HG03432 (cell line): ENCODE measurements around the gene RPL7L1.
"Not testable (repeated sequence)": the region's sequence is repeated elsewhere in the genome, so short reads cannot be mapped to it uniquely, and the experiment has no call there.

Experiments used
- ATAC-seq: cut with Tn5 transposase; IDR thresholded peaks from one replicate; pipeline ENCODE4 v1.9.1; 2021; ENCODE audit warnings: mild to moderate bottlenecking, moderate library complexity; ENCODE audit not compliant: unreplicated experiment

Gene RPL7L1

GRCh38 chr6:42890311-42891198 lies 11.1 kb downstream of the RPL7L1 start:
- peak; percentile 87 for ATAC-seq

DNA sequence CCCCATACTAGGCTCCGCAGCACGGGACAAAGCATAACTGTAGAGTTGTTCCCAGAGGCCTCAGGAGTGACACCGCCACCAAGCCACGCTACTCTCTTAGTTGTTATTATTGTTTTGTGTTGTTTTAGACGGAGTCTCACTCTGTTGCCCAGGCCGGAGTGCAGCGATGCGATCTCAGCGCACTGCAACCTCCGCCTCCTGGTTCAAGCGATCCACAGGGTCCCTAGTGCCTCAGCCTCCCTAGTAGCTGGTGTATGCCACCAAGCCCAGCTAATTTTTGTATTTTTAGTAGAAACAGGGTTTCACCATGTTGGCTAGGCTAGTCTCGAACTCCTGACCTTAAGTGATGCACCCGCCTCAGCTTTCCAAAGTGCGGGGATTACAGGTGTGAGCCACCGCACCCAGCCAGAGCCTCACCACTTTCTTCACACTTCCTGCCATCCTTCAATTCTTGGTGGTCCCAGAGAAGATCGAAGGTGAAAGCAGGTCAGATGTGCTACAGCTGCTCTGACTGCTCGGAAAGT lies 11.8 kb downstream of the RPL7L1 start:
- no peak for ATAC-seq

GRCh38 chr6:42894041-42894828 lies 14.8 kb downstream of the RPL7L1 start:
- ATAC-seq = not testable (repeated sequence)

- no peak for ATAC-seq
These were observed 16.8 kb downstream of the RPL7L1 start for GRCh38 chr6:42896178-42896719.

DNA sequence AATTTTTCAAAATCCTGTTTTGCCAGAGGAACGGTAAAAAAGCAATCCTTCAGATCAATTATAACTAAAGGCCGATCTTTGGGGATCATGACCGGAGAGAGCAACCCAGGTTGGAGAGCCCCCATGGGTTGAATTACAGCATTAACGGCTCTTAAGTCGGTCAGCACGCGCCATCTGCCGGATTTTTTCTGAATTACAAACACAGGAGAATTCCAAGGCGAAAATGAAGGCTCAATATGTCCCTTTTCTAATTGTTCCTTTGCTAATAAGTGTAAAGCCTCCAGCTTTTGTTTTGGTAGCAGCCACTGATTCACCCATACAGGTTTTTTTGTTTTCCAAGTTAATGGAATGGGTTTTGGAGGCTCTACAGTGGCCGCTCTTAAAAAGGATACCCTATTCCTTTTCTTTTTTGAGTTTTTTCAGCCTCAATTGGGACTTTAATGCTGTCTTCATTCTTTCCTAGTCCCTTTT lies 19.5 kb downstream of the RPL7L1 start:
- ATAC-seq = no peak

GRCh38 chr6:42899871-42900270 lies 20.5 kb downstream of the RPL7L1 start:
- no peak for ATAC-seq

DNA sequence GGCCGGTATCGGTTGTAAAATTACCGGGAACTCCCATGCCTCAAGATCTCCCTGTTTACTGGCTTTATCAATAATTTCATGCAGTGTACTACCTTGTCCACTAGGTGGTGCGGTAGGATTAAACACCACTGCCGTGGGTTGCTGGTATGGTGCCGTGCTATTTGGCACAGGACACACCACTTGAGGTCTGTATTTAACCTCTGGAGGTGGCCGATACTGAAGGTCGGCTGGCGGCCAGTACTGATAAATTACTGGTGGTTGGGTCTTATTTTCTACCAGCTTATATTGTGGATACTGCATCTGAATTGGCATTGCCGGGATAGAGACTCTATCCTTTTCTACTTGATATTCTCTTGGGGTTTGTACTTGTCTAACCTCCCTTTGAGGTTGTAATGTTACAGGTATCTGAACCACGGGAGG lies 22.1 kb downstream of the RPL7L1 start:
- peak; percentile 63 for ATAC-seq

DNA sequence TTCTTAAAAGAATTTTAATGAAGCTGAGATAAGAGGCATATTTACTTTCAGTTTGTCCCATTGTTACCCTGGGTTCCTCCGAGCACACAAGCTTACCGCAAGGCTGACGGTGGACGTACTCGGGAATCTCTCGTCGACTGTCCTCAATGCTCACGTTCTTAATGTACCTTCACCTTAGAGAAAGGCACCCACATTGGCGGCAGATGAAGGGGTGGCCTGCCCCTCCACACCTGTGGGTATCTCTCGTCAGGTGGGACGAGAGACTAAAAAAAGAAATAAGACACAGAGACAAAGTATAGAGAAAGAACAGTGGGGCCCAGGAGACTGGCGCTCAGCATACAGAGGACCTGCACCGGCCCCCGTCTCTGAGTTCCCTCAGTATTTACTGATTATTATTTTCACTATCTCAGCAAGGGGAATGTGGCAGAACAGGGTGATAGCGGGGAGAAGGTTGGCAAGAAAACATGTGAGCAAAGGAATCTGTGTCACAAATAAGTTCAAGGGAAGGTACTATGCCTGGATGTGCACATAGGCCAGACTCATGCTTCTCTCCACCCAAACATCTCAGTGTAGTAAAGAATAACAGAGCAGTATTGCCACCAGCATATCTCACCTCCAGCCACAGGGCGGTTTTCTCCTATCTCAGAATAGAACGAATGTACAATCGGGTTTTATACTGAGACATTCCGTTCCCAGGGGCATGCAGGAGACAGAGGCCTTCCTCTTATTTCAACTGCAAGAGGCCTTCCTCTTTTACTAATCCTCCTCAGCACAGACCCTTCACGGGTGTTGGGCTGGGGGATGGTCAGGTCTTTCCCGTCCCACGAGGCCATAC lies 23.2 kb downstream of the RPL7L1 start:
- ATAC-seq = not testable (repeated sequence)

DNA sequence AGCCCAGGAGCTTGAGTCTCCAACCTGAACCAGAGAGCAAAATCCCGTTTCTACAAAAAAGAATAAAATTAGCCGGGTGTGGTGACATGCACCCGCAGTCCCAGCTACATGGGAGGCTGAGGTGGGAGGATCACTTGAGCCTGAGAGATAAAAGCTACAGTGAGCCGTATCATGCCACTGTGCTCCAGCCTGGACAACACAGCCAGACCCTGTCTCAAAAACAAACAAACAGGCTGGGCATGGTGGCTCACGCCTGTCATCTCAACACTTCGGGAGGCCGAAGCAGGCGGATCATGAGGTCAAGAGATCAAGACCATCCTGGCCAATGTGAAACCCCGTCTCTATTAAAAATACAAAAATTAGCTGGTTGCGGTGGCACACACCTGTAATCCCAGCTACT lies 25.1 kb downstream of the RPL7L1 start:
- ATAC-seq = no peak

DNA sequence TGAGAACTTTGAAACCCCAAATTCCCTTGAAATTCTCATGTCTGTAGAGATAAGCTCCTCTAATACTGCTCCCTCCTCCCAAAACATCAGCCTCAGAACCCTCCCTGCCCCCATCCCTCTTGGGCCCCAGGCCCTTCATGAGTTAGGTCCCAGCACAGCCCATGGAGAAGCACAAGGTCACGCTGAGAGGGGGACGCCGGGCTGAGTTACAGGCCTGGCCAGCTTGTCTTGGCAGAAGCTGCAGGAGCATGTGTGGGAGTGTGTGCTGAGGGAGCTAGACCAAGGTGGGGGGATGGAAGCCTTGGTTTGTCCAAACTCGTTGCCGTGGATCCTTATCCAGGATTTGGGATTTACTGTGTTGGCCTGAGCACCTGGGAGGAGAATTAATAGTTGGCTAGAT lies 27.9 kb downstream of the RPL7L1 start:
- no peak for ATAC-seq

GRCh38 chr6:42909835-42910234 lies 30.4 kb downstream of the RPL7L1 start:
- ATAC-seq = no peak

GRCh38 chr6:42911171-42912021 lies 32.0 kb downstream of the RPL7L1 start:
- no peak for ATAC-seq

- no peak for ATAC-seq
These were observed 35.1 kb downstream of the RPL7L1 start for GRCh38 chr6:42914546-42914945.

GRCh38 chr6:42915732-42916131 lies 36.3 kb downstream of the RPL7L1 start, which contains the start of gene PTCRA:
TSS of gene PTCRA (plus strand) at chr6:42916053. CDS start at chr6:42916070, 17 bp downstream.
- no peak for ATAC-seq

- ATAC-seq = no peak
These were observed 36.9 kb downstream of the RPL7L1 start for GRCh38 chr6:42916288-42916687.

- ATAC-seq = no peak
These were observed 42.4 kb downstream of the RPL7L1 start for GRCh38 chr6:42921801-42922200.

- ATAC-seq = no peak
These were observed 44.2 kb downstream of the RPL7L1 start for GRCh38 chr6:42923666-42924065.

GRCh38 chr6:42925248-42925857 lies 45.9 kb downstream of the RPL7L1 start:
- no peak for ATAC-seq
